BJ (cell line): ENCODE results near the gene ILF3. TPM values are rescaled to one million over a fixed set of nuclear protein-coding genes. Genes with fewer than 3 reads are reported as not detected.

Experiments
- CTCF ChIA-PET: fragments of 350-600 bp; formaldehyde crosslinking; extraction: SDS; loops from one replicate; lab custom pipeline; 2021; ENCODE audit warnings: antibody characterized with exemption, inconsistent platforms; lab: Yijun Ruan, JAX
- POLR2A ChIA-PET: fragments of 300-600 bp; sonication (Branson Sonifier 250); formaldehyde crosslinking; extraction: SDS; loops from one replicate; lab custom pipeline; 2021; ENCODE audit warnings: antibody characterized with exemption; lab: Charles Lee
- DNase-seq: peaks from one replicate; pipeline ENCODE4 v3.0.0-alpha.2; 2011; ENCODE audit warnings: low read depth
- H3K27me3 ChIP-seq: 2 replicates; pipeline ENCODE4 v1.6.0; 2011; ENCODE audit warnings: low read length; ENCODE audit not compliant: control insufficient read depth, insufficient read depth
- H3K36me3 ChIP-seq: 2 replicates; pipeline ENCODE4 v1.5.1; 2011; ENCODE audit warnings: low read length; ENCODE audit not compliant: control insufficient read depth, insufficient read depth
- H3K4me3 ChIP-seq: 2 replicates; pipeline ENCODE4 v1.5.1; 2011; ENCODE audit warnings: low read depth, mild to moderate bottlenecking, control low read depth, low read length
- polyA plus RNA-seq: library from polyadenylated mRNA; depleted of rRNA; stranded (reverse); fragments of >200 nt; gene quantifications from 2 replicates; pipeline ENCODE4 v1.2.3, GENCODE V29; 2011
- TF ChIP-seq, protein P1 (sequence below): IDR thresholded peaks from 2 replicates; pipeline ENCODE4 v1.5.1; 2011; ENCODE audit warnings: low read depth, mild to moderate bottlenecking, control low read depth, inconsistent platforms, low read length, moderate library complexity; ENCODE audit not compliant: insufficient read depth

Gene ILF3
- polyA plus RNA-seq, 1 experiment, result 148 TPM

DNA sequence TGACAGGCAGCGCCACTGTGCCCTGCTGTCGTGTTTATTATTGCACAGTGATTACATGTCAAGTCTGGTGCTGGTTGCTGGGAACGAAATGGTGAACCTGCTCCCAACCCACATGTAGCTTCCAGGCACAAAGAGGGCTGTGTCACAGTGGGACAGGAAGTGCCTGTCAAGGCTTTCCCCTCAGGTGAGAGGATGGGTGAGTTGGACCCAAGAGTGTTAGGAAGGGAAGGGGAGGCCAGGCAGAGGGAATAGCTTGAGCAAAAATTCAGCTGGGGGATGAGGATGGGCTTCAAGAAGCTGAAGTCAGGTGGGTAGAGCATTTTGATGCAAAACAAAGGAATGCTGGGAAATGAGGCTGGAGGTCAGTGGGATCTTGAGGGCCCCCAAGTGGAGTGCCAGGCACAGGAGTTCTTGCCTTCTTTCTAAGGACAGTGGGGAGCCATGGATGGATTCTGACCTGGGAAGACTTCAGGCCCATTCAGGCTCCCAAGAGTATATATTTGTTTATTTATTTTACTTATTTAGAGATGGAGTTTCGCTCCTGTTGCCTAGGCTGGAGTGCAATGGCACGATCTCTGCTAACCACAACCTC is 38.6 kb downstream of the ILF3 start:
- H3K36me3 ChIP-seq, result peaks cover 32% of the 10 kb centered on the region
- POLR2A ChIA-PET, result no interaction called here
- CTCF ChIA-PET, result interaction anchor here (1.0 to 2.2 kb wide), 3 partner anchors 8 to 289 kb away, joined by 3 to 6 read pairs (median 6); partner anchors contain the start of genes CDC37 and QTRT1
- H3K4me3 ChIP-seq, result no peak overlapping the region
- no peaks in the 10 kb centered on the region for H3K27me3 ChIP-seq
- TF ChIP-seq, protein P1, sequence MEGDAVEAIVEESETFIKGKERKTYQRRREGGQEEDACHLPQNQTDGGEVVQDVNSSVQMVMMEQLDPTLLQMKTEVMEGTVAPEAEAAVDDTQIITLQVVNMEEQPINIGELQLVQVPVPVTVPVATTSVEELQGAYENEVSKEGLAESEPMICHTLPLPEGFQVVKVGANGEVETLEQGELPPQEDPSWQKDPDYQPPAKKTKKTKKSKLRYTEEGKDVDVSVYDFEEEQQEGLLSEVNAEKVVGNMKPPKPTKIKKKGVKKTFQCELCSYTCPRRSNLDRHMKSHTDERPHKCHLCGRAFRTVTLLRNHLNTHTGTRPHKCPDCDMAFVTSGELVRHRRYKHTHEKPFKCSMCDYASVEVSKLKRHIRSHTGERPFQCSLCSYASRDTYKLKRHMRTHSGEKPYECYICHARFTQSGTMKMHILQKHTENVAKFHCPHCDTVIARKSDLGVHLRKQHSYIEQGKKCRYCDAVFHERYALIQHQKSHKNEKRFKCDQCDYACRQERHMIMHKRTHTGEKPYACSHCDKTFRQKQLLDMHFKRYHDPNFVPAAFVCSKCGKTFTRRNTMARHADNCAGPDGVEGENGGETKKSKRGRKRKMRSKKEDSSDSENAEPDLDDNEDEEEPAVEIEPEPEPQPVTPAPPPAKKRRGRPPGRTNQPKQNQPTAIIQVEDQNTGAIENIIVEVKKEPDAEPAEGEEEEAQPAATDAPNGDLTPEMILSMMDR, result no peak
- no peak for DNase-seq

DNA sequence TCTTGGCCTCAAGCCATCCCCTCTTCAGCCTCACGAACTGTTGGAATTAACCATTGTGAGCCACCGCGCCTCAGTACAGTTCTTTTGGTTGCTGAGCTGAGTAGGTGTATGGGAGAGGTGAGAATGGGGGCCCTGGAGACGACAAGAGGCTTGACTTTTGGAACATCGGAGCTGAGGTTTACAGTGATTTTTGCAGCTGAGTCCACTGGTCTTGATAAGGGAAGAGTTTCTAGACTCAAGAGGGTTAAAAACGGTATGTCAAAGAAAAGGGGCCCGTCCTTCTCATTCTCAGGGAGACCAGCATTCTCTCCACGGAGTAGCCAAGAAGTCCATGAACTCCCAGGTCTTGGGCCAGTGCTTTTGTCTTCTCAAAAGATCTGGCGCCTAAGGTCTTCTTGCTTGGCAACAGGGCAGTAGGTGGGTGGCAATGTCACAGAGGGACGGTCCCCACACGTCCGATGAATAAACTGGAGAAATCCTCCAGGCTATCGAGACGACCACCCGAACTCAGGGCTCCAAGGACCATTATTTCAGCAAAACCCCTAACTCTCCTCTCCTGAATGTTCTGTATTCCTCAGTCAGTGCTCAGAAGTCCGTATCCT is 40.7 kb downstream of the ILF3 start:
- TF ChIP-seq, protein P1, result no peak
- H3K36me3 ChIP-seq, result peaks cover 17% of the 10 kb centered on the region
- no peak overlapping the region for H3K4me3 ChIP-seq
- DNase-seq, result no peak
- ChIA-PET CTCF (interaction anchor here (1.2 to 8.0 kb wide), 3 partner anchors 32 to 114 kb away, joined by 3 to 115 read pairs (median 8); no protein-coding TSS in a partner anchor), POLR2A (no interaction called here)
- no peaks in the 10 kb centered on the region for H3K27me3 ChIP-seq

DNA sequence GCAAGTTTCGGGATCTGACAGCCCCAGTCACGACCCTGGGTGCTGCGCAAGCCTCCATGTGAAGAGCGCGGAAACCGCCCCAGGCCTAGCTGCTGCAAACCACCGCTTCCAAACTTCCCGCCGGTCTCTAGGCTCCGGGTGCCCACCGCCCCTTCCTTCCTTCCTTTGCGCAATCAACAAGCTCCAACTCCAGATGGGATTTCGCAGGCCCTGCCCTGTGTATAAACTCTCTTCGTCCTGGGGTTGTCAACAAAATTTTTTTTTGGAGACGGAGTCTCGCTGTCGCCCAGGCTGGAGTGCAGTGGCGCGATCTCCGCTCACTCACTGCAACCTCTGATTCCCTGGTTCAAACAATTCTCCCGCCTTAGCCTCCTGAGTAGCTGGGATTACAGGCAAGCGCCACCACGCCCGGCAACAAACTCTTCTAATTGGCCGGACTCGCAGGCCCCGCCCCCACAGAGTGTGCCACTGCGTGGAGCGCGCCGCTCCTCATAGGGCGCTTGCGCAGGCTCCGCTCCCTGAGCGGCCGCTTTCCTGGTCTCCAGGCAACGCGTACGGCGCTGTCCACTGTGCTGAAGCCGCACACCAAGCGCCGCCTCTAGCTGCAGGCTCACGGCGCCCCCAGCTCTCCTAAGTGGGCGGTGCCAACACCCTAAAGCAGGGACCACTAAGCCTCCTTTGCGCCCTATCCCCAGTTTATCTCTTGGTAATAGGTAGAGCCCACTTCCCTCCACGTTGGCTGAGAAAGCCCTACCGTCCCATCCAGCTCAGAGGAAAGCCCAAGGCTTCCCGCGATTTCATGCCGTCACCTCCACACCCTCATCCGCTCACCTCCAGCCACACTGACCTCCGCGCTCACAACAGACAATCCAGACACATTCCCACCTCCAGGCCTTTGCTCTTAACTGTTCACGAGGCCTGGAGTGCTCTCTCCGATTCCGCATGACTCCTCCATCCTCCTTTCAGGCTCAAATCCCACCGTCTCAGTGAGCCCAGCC is 41.6 kb downstream of the ILF3 start:
- peaks cover 15% of the 10 kb centered on the region for H3K36me3 ChIP-seq
- ChIA-PET CTCF (interaction anchor here (0.8 to 8.0 kb wide), 7 partner anchors 22 to 212 kb away, joined by 3 to 115 read pairs (median 4); partner anchors contain the start of gene DNM2), POLR2A (no interaction called here)
- TF ChIP-seq, protein P1, result no peak
- peak; percentile 69 for DNase-seq
- H3K27me3 ChIP-seq, result no peaks in the 10 kb centered on the region
- no peak overlapping the region for H3K4me3 ChIP-seq

DNA sequence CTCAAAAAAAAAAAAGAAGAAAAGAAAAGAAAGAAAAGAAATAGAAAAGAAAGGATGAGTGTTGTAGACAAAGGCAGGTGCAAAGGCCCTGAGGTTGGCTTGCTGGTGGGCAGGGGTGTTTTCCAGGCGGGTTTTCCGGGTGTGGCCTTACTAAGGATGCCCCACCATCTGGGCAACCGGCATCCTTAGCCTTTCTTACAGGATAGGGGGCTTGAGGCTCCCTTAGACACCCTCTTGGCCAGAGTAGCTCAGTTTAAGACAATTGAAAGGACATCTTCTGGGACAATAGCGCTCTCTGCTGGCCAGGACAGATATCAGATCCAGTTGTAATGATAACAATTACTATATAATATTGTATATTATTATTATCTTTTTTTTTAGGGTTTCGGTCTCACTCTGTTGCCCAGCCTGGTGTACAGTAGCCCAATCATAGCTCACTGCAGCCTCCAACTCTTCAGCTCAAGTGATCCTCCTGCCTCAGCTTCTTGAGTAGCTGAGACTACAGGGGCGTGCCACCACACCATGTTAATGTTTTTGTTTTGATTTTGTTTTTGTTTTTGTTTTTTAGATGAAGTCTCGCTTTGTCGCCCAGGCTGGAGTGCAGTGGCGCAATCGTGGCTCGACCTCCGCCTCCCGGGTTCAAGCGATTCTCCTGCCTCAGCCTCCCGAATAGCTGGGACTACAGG is 45.6 kb downstream of the ILF3 start:
- Histone ChIP-seq H3K4me3 (no peak overlapping the region), H3K36me3 (no peaks in the 10 kb centered on the region; the same call in 1 of the 2 replicates), H3K27me3 (no peaks in the 10 kb centered on the region)
- TF ChIP-seq, protein P1, result peak; percentile 55
- no peak for DNase-seq
- POLR2A ChIA-PET, result interaction anchor here (0.6 kb wide), 1 partner anchor 153 kb away, joined by 3 read pairs; no protein-coding TSS in a partner anchor
- CTCF ChIA-PET, result interaction anchor here (0.5 to 8.0 kb wide), 32 partner anchors 8 to 320 kb away, joined by 3 to 115 read pairs (median 4); partner anchors contain the start of genes DNM2 and TYK2
